NCI-H2029 treated with DMSO at 0.1 percent for 48 hours (cell line): ENCODE measurements around the gene TKT.
"Not testable (repeated sequence)": the region's sequence is repeated elsewhere in the genome, so short reads cannot be mapped to it uniquely, and the experiment has no call there.

Experiments used
- DNase-seq: peaks from one replicate; lab custom pipeline; 2025; lab: John Stamatoyannopoulos, UW

TKT gene

DNA sequence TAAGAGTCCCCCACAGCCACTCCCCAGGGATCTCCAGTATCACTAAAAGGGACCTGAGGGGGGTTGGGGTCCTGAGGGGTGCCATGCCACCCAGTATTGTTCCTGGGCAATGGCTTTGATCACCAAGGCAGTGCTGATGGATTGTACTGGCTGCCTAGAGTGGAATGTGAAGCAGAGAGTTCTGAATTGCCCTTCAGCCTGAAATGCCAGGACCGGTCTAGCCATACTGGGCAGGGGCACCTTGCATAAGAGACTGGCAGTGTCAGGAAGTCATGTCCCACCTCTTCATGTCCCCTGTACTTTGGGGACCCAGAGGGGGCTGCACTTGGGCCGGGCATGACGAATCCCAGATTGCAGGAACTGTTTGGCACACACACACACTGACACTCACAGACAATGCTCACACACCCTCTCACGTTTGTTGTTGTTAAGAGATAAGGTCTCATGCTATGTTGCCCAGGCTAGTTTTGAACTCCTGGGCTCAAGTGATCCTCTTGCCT, 4.5 kb upstream of the TKT start:
- no peak for DNase-seq

GRCh38 chr3:53259427-53260259, 3.8 kb upstream of the TKT start:
- DNase-seq = no peak

GRCh38 chr3:53258600-53259426, 3.0 kb upstream of the TKT start:
- DNase-seq = no peak

GRCh38 chr3:53257465-53257864, 1.6 kb upstream of the TKT start:
- DNase-seq = no peak

DNA sequence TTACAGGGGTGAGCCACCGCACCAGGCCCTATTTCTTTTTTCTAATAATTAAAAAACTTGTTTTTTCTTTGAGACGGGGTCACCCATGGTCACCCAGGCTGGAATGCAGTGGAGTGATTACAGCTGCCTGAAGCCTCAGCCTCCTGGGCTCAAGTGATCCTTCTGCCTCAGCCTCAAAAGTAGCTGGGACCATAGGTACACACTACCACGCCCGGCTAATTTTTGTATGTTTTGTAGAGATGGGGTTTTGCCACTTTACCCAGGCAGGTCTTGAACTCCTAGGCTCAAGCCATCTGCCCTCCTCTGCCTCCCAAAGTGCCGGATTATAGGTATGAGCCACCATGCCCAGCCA, 858 bp upstream of the TKT start:
- DNase-seq = no peak

GRCh38 chr3:53255423-53255774, 423 bp downstream of the TKT start:
- DNase-seq = no peak

GRCh38 chr3:53254509-53255422, 1.1 kb downstream of the TKT start:
- DNase-seq = no peak

- no peak for DNase-seq
Measured at GRCh38 chr3:53253707-53254508, 1.9 kb downstream of the TKT start.

DNA sequence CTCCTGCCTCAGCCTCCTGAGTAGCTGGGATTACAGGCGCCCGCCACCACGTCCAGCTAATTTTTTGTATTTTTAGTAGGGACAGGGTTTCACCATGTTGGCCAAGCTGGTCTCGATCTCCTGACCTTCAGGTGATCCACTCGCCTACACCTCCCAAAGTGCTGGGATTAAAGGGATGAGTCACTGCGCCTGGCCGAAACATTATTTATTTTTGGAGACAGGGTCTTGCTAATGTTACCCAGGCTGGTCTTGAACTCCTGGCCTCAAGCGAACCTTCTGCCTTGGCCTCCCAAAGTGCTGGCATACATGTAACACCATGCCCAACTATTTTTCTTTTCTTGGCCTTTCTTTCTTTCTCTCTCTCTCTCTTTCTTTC, 2.9 kb downstream of the TKT start:
- not testable (repeated sequence) for DNase-seq

- DNase-seq = no peak
Measured at GRCh38 chr3:53252096-53252946, 3.5 kb downstream of the TKT start.

DNA sequence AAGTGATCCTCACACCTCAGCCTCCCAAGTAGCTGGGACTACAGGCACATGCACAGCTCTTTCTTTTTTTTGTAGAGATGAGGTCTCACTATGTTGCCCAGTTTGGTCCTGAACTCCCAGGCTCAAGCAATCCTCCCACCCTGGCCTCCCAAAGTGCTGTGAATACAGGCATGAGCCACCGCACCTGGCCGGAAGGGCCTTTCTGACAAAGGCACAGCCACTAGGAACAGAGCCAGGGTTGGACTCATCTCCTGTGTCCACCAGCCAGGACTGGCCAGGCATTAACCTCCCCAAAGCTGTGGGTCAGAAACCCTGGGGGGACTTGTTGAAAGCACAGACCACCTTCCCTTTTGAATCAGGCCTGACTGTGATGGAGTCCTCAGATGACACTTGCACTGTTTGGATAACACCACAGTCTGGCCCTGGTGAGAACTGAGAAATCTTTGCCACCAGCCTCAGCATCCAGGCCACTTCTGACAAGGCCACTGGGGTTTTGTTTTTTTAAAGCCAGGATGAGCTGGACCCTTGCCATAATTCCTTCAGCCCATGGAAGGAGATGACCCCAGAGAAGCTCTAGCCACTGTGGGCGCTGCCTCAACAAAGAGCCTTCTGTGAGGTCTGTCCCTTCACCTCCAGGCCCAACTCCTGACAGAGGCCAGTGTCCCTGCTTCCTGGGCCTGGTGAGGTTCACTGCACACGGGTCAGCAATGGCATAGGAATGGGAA, 4.8 kb downstream of the TKT start:
- no peak for DNase-seq

DNA sequence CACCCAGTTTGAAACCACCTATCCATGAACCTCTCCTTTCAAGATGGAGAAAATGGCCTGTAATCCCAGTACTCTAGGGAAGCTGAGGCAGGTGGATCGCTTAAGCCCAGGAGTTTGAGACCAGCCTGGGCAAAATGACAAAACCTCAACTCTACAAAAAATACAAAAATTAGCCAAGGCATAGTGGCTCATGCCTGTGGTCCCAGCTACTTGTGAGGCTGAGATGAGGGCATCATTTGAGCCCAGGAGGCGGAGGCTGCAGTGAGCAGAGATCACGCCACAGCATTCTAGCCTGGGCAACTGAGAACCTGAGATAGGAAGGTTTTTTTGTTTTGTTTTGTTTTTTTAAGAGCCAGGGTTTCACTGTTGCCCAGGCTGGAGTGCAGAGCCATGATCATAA, 5.4 kb downstream of the TKT start:
- DNase-seq = no peak

GRCh38 chr3:53248161-53248560, 7.7 kb downstream of the TKT start:
- DNase-seq = no peak

DNA sequence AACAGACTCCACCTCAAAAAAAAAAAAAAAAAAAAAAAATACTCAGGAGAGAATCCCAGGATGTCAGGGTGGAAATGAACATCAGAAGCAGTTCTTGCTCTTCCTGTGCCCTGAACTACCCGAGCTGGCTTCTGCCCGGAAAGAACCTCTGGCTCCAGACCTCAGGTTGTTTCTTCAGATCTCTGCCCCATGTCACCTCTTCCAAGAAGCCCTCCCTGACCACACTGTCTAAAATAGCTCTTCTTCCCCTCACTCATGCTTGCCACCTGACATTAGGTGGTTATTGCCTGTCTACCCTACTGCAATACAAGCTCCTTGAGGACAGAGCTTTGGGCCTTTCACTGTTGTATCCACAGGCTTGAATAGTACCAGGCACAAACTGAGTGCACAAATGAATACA, 8.2 kb downstream of the TKT start:
- DNase-seq = no peak

DNA sequence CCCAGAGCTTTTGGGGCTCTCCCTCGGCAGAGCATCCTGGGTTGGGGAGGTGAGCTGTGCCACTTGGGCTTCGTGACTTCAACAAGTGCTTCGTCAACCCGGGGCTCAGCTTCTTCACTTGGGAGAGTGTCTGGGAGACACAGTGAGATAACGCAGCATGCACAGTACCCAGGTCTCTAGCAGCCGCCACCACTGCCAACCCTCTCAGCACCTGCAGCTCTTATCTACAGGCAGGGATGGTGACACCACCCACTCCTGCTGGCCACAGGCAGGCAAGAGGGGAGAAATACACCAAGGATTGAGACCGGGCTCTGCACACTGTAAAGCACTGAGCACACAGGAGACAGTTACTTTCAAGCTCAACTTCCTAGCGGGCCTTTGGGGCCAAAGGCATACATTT, 11.6 kb downstream of the TKT start:
- no peak for DNase-seq

DNA sequence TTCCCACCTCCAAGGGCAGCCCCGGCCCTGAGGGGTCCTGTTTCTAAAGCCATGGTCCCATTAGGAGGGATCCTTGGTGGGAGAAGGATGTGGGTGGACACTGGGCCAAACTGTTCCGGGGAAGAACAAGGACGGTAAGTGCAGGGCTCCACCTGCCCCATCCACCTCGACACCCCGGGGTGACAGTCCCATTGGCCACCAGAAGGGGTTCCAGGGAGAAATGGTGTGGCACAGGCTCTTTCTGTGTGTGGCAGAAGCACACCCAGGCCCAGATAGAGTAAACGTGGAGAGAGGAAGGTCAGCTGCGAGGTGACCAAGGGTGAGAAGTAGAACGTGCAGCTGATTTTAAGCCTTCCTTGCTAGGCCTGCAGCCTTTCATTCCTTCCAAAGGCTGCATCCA, 12.0 kb downstream of the TKT start:
- no peak for DNase-seq

GRCh38 chr3:53243165-53243564, 12.7 kb downstream of the TKT start:
- no peak for DNase-seq

GRCh38 chr3:53242642-53243041, 13.2 kb downstream of the TKT start:
- no peak for DNase-seq

DNA sequence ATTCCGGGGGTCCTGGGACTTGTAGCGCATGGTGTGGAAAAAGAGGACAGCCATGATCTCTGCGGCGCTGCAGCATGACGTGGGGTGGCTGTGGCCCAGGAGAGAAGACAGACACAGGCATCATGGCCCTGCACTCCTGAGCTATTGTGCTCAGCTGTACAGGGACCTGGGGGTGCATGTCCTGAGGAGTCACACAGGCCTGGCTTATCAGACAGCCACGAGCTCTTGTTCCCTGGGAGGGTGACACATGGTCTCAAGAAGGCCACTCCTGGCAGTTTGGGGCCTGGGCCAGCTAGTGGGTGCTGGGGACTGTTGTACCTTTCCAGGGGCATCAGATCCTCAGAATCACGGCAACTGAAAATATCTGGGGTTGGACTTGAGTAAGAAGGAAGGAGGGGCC, 13.7 kb downstream of the TKT start:
- no peak for DNase-seq
